GM12878 (cell line): ENCODE measurements around the gene SUV39H1.

Experiments
- CHD1 ChIP-seq: IDR thresholded peaks from 2 replicates; pipeline ENCODE4 v1.6.1; 2012; ENCODE audit warnings: low read depth, low read length, improper control_type of control experiment
- CTCF ChIP-seq, 3 experiments: IDR thresholded peaks in 2 of 3; conservative IDR thresholded peaks in 1 of 3; 2 replicates each; pipeline ENCODE4 v1.5.1; 2011; ENCODE audit warnings: low read depth in 3 of 3, low read length in 3 of 3, mild to moderate bottlenecking in 3 of 3, control low read depth in 2 of 3, moderate library complexity in 2 of 3, inconsistent platforms in 1 of 3, mixed read lengths in 1 of 3; ENCODE audit not compliant: control insufficient read depth in 2 of 3, insufficient read depth in 1 of 3; ENCODE audit errors: extremely low read depth in 1 of 3
- POLR2A ChIP-seq: IDR thresholded peaks from 2 replicates; pipeline ENCODE4 v1.6.1; 2011; ENCODE audit warnings: low read depth, mild to moderate bottlenecking, low read length
- RAD21 ChIP-seq: IDR thresholded peaks from 2 replicates; pipeline ENCODE4 v1.6.1; 2011; ENCODE audit warnings: mild to moderate bottlenecking, low read depth, low read length, moderate library complexity; ENCODE audit not compliant: insufficient read depth
- USF1 ChIP-seq: IDR thresholded peaks from 2 replicates; pipeline ENCODE4 v1.6.1; 2011; ENCODE audit warnings: borderline replicate concordance, low read depth, mild to moderate bottlenecking, moderate library complexity, mixed read lengths, low read length; ENCODE audit not compliant: insufficient read depth; ENCODE audit errors: extremely low read length
- ZZZ3 ChIP-seq: IDR thresholded peaks from 2 replicates; pipeline ENCODE4 v1.6.1; 2011; ENCODE audit warnings: low read depth; ENCODE audit not compliant: control insufficient read depth, insufficient read length
- TF ChIP-seq, protein P1 (sequence below): IDR thresholded peaks from 2 replicates; pipeline ENCODE4 v1.6.1; 2012; ENCODE audit warnings: mild to moderate bottlenecking, low read depth, low read length
- TF ChIP-seq, protein P2 (sequence below): fragments of 450-650 bp; IDR thresholded peaks from 2 replicates; pipeline ENCODE4 v1.6.1; 2014; ENCODE audit warnings: mild to moderate bottlenecking

DNA sequence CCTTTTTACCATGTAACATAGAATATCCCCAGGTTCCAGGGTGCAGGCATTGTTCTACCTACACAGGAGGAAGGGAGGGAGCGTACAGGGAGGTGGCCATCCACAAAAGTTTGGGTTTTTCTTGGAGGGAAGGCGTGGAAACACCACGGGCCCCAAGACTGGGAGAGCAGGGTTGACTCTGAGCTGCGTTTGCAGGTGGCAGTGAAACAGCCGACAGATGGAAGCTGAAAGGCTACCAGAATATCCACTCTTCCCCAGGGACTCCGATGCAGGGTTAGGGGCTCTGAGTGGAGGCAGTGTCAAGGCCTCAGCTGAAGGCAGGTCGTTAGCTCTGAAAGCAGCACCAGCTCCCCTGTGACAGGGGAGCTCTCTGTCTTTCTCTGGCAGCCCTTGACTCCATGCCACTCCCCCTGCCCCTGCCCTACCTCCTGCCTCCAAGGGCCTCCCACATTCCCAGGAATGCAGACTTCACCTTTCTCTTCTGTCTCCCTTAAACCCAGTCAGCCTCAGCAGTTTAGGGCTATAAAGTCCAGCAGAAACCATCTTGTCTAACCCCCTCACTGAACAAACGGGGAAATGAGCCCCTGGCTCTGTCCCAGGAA, 51.0 kb downstream of the SUV39H1 start:
- TF ChIP-seq, protein P1, sequence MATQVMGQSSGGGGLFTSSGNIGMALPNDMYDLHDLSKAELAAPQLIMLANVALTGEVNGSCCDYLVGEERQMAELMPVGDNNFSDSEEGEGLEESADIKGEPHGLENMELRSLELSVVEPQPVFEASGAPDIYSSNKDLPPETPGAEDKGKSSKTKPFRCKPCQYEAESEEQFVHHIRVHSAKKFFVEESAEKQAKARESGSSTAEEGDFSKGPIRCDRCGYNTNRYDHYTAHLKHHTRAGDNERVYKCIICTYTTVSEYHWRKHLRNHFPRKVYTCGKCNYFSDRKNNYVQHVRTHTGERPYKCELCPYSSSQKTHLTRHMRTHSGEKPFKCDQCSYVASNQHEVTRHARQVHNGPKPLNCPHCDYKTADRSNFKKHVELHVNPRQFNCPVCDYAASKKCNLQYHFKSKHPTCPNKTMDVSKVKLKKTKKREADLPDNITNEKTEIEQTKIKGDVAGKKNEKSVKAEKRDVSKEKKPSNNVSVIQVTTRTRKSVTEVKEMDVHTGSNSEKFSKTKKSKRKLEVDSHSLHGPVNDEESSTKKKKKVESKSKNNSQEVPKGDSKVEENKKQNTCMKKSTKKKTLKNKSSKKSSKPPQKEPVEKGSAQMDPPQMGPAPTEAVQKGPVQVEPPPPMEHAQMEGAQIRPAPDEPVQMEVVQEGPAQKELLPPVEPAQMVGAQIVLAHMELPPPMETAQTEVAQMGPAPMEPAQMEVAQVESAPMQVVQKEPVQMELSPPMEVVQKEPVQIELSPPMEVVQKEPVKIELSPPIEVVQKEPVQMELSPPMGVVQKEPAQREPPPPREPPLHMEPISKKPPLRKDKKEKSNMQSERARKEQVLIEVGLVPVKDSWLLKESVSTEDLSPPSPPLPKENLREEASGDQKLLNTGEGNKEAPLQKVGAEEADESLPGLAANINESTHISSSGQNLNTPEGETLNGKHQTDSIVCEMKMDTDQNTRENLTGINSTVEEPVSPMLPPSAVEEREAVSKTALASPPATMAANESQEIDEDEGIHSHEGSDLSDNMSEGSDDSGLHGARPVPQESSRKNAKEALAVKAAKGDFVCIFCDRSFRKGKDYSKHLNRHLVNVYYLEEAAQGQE, result no peak
- no peak for TF ChIP-seq CHD1
- TF ChIP-seq RAD21, result no peak
- no peak for TF ChIP-seq CTCF (IDR thresholded peaks at IDR 0.05 in 2 of 3, conservative IDR thresholded peaks at IDR 0.05 in 1 of 3; ENCODE audit: control insufficient read depth in 2 of 3, extremely low read depth in 1 of 3, insufficient read depth in 1 of 3, low read depth in 3 of 3, low read length in 3 of 3)
- TF ChIP-seq, protein P2, sequence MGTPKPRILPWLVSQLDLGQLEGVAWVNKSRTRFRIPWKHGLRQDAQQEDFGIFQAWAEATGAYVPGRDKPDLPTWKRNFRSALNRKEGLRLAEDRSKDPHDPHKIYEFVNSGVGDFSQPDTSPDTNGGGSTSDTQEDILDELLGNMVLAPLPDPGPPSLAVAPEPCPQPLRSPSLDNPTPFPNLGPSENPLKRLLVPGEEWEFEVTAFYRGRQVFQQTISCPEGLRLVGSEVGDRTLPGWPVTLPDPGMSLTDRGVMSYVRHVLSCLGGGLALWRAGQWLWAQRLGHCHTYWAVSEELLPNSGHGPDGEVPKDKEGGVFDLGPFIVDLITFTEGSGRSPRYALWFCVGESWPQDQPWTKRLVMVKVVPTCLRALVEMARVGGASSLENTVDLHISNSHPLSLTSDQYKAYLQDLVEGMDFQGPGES, result no peak
- TF ChIP-seq USF1, result no peak
- no peak for TF ChIP-seq POLR2A
- TF ChIP-seq ZZZ3, result no peak
